Muscle layer of colon (tissue), 2 donors: ENCODE data around the gene BTBD6.
"Not testable (repeated sequence)": the region's sequence is repeated elsewhere in the genome, so short reads cannot be mapped to it uniquely, and the experiment has no call there.

Experiments used
- H3K27ac ChIP-seq: one replicate; pipeline ENCODE4 v1.7.0; 2013; ENCODE audit warnings: low read depth, mild to moderate bottlenecking, low read length, moderate library complexity
- H3K27me3 ChIP-seq, 2 donors: one replicate each; pipeline ENCODE4 v1.7.0; 2013; ENCODE audit warnings: low read length in 2 of 2, mild to moderate bottlenecking in 2 of 2; ENCODE audit not compliant: insufficient read depth in 2 of 2, control insufficient read depth in 1 of 2
- H3K36me3 ChIP-seq: one replicate; pipeline ENCODE4 v1.7.0; 2013; ENCODE audit warnings: mild to moderate bottlenecking, low read length; ENCODE audit not compliant: insufficient read depth
- H3K4me1 ChIP-seq: one replicate; pipeline ENCODE4 v1.7.0; 2013; ENCODE audit warnings: mild to moderate bottlenecking, low read length; ENCODE audit not compliant: insufficient read depth
- H3K4me3 ChIP-seq, 2 donors: one replicate each; pipeline ENCODE4 v1.7.0; 2013; ENCODE audit warnings: low read length in 2 of 2, low read depth in 1 of 2, mild to moderate bottlenecking in 1 of 2, moderate library complexity in 1 of 2
- H3K9ac ChIP-seq: one replicate; pipeline ENCODE4 v1.7.0; 2013; ENCODE audit warnings: low read length
- H3K9me3 ChIP-seq: one replicate; pipeline ENCODE4 v1.7.0; 2013; ENCODE audit warnings: mild to moderate bottlenecking, low read length
- donor health status: abdominal sarcoma.
- donor health status: Adenocarcinoma of cecum.

Gene BTBD6

DNA sequence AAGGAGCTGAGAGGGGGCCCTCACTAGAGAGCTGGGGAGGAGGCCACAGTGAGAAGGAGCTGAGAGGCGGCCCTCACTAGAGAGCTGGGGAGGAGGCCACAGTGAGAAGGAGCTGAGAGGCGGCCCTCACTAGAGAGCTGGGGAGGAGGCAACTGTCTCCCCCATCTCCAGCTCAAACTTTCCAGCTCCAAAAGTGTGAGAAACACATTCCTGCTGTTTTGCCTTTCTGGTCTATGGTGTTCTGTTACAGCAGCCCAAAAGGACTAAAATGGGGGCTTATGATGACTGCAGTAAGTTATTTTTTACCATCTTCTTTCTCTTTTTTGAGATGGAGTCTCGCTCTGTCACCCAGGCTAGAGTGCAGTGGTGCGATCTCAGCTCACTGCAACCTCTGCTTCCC, 29.1 kb downstream of the BTBD6 start:
- H3K4me1 ChIP-seq, H3K9ac ChIP-seq: not testable (repeated sequence)

DNA sequence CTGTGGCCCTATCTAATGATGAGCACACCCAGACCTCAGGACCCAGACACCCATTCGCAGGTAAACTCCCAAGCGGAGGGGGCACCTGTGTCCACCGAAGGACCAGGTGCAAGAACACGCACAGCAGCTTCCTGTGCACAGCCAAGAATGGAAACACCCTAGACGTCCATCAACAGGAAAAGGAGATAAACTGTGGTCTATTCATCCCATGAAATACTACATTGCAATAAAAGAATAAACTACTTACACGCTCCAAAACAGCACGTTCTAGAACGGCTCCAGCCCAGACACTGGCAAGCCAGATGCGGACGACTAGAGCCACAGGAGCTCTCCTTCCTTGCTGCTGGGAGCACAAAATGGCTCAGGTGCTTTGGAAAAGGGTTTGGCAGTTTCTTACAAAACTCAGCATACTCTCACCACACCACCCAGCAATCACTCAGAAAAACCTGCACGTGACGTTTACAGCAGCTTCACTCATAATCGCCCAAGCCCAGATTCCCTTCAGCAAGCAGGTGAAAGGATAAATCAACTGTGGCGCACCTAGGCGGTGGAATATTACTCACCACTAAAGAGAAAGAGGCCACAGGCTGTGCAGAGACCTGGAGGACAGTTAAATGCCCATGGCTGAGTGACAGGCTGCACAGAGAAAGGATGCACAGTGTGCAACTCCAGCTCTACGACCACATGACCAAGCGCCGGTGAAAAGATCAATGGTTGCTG, 31.5 kb downstream of the BTBD6 start:
- Histone ChIP-seq H3K4me3 (no peak overlapping the region), H3K9ac (no peak overlapping the region), H3K27ac (no peak overlapping the region), H3K9me3 (no peaks in the 10 kb centered on the region), H3K4me1 (no peaks in the 10 kb centered on the region), H3K27me3 (no peaks in the 10 kb centered on the region), H3K36me3 (no peaks in the 10 kb centered on the region)

More for the DNA sequence above, 29.1 kb downstream of the BTBD6 start:
- not testable (repeated sequence) for H3K36me3 ChIP-seq, H3K27me3 ChIP-seq, H3K9me3 ChIP-seq, H3K27ac ChIP-seq, H3K4me3 ChIP-seq

DNA sequence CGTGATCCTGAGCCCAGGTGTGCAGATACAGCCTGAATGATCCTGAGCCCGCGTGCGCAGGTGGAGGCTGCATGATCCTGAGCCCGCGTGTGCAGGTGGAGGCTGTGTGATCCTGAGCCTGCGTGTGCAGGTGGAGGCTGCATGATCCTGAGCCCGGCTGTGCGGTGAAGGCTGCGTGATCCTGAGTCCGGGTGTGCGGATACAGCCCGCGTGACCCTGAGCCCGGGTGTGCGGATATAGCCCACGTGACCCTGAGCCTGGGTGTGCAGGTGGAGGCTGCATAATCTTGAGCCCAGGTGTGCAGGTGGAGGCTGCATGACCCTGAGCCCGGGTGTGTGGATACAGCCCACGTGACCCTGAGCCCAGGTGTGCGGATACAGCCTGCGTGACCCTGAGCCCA, 32.2 kb downstream of the BTBD6 start:
- Histone ChIP-seq H3K27me3 (no peaks in the 10 kb centered on the region), H3K4me1 (no peaks in the 10 kb centered on the region), H3K27ac (no peak overlapping the region), H3K4me3 (no peak overlapping the region), H3K9ac (no peak overlapping the region), H3K9me3 (no peaks in the 10 kb centered on the region), H3K36me3 (no peaks in the 10 kb centered on the region)

DNA sequence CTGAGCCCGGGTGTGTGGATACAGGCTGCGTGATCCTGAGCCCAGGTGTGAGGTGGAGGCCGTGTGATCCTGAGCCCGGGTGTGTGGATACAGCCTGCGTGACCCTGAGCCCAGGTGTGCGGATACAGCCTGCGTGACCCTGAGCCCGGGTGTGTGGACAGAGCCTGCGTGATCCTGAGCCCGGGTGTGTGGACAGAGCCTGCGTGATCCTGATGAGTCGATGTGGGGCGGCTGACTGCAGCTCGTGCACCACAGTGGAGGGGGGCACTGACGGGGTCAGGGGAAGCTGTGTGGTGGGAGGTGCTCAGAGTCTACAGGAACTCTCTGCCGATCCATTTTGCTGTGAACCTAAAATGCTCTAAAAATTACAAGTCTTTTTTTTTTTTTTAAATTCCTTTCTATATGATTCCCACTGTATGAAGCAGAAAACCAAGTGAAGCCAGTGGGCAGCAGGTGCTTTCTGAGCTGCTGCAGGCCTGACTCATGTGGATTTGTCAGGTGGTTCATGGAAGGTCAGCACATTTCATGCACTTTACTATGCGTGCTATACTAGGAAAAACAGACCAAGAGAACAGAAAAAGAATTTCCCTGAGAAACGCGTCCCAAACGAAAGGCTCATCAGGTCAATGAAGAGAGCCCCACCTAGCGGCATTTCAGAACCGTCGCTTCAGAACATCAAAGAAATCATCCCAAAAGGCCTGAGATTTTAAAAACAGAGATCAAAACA, 33.2 kb downstream of the BTBD6 start:
- no peaks in the 10 kb centered on the region for H3K36me3 ChIP-seq
- H3K27ac ChIP-seq, result no peak overlapping the region
- no peak overlapping the region for H3K4me3 ChIP-seq
- no peaks in the 10 kb centered on the region for H3K4me1 ChIP-seq
- no peaks in the 10 kb centered on the region for H3K9me3 ChIP-seq
- no peak overlapping the region for H3K9ac ChIP-seq
- no peaks in the 10 kb centered on the region for H3K27me3 ChIP-seq

DNA sequence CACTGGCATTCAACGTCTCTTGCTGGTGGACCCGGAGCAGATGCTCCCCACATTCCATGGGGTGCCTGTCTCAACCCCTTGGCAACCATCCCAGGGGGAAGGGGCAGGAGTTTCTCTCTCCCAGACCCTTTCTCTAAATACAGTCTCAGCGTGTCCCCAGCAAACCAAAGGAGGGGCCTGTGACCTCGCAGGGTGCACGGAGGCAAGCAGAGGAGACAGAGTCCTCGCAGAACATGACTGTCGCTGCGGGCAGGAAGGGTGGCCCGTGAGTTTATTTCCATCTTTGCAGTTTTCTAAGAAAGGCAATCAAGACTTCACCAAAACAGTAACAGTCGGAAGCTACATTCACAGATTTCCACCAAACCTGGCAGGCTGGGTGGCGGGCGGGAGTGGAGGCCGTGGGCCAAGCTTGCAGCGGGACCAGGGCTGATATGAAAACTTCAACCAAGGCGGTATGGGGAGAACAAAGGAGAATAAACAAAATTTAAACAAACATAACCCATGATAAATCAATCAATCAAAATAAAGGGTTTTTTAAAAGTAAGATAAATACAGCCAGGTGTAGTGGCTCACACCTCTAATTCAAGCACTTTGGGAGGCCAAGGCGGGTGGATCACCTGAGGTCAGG, 33.9 kb downstream of the BTBD6 start:
- Histone ChIP-seq H3K9ac (no peak overlapping the region), H3K27ac (no peak overlapping the region), H3K4me1 (no peaks in the 10 kb centered on the region), H3K4me3 (no peak overlapping the region), H3K36me3 (no peaks in the 10 kb centered on the region), H3K9me3 (no peaks in the 10 kb centered on the region), H3K27me3 (no peaks in the 10 kb centered on the region)

DNA sequence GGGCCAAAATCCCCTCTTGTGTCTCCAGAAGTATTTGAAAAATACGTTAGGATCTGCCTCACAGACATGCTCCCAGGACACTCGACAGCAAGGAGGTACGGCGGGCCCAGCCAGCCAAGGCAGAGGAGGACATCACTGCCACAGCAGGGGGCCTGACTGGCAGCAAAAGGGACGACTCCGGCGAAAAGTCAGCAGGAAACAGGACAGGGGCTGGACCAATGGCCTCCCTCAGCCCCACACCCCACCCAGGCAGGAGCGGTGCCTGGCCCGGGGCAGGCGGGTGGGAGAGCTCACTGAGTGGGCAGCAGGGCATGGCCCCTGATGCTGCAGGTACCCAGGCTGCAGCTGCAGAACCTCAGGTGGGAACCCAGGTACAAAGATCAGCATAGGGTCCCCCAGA, 34.7 kb downstream of the BTBD6 start:
- Histone ChIP-seq H3K4me1 (no peaks in the 10 kb centered on the region), H3K9me3 (no peaks in the 10 kb centered on the region), H3K27me3 (no peaks in the 10 kb centered on the region), H3K9ac (no peak overlapping the region), H3K27ac (no peak overlapping the region), H3K36me3 (no peaks in the 10 kb centered on the region), H3K4me3 (no peak overlapping the region)

DNA sequence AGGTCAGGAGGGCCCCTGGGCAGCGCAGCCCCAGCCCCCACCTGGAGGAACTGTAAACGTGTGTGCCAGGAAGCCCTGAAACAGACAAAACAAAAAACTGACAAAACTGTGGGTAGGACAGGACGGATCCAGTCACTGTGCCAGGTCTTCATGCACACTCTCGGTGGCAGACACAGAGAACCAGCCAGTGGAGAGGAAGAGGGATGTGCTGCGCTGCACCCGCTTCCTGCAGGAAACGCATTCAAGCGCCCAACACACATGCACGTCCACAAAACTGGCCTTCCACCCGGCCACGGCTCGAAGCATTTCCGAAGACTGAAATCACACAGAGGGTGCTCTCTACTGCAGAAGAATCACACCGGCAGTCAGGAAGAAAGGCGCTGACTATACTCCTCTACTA, 35.6 kb downstream of the BTBD6 start:
- H3K9ac ChIP-seq, result no peak overlapping the region
- no peaks in the 10 kb centered on the region for H3K9me3 ChIP-seq
- H3K4me3 ChIP-seq, result no peak overlapping the region
- no peaks in the 10 kb centered on the region for H3K36me3 ChIP-seq
- no peaks in the 10 kb centered on the region for H3K4me1 ChIP-seq
- no peak overlapping the region for H3K27ac ChIP-seq
- H3K27me3 ChIP-seq, result no peaks in the 10 kb centered on the region

DNA sequence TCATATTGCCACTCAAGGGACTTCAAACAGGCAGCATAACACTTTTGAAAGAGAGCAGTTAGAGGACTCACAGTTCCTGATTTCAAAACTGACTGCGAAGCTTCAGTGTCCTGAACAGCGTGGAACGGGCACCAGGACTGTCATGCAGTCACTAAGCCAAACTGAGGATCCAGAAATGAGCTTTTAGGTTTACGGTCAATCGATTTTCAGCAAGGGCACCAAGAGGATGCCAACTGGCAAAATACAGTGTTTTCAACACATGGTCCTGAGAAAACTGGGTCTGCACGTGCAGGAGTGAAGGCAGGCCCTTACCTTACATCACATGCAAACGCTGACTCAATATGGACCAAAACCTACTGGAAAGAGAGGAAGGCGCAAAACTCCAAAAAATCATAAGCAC, 36.8 kb downstream of the BTBD6 start:
- H3K9ac ChIP-seq, result no peak overlapping the region
- no peak overlapping the region for H3K27ac ChIP-seq
- H3K4me1 ChIP-seq, result no peaks in the 10 kb centered on the region
- no peaks in the 10 kb centered on the region for H3K27me3 ChIP-seq
- H3K9me3 ChIP-seq, result no peaks in the 10 kb centered on the region
- H3K4me3 ChIP-seq, result no peak overlapping the region
- H3K36me3 ChIP-seq, result no peaks in the 10 kb centered on the region

DNA sequence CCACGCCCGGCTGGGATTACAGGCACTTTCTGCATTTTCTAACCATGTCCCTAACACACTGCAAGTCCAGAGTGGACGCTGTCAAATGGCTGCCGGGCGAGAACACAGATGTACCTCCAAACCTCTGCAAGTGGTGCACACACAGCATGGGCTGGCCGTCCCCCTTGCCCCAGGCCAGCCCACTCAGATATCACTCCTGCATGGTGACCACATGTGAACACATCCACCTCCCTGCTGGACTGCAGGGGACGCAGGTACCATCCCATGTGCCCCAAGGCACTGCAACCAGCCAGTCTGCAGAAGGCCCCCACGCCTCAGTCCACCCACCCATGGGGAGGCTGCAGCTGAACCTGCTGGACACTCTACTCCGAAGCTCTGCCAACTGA, 38.4 kb downstream of the BTBD6 start:
- Histone ChIP-seq H3K27ac (no peak overlapping the region), H3K9ac (no peak overlapping the region), H3K4me1 (no peaks in the 10 kb centered on the region), H3K9me3 (no peaks in the 10 kb centered on the region), H3K4me3 (no peak overlapping the region), H3K36me3 (no peaks in the 10 kb centered on the region), H3K27me3 (no peaks in the 10 kb centered on the region)

DNA sequence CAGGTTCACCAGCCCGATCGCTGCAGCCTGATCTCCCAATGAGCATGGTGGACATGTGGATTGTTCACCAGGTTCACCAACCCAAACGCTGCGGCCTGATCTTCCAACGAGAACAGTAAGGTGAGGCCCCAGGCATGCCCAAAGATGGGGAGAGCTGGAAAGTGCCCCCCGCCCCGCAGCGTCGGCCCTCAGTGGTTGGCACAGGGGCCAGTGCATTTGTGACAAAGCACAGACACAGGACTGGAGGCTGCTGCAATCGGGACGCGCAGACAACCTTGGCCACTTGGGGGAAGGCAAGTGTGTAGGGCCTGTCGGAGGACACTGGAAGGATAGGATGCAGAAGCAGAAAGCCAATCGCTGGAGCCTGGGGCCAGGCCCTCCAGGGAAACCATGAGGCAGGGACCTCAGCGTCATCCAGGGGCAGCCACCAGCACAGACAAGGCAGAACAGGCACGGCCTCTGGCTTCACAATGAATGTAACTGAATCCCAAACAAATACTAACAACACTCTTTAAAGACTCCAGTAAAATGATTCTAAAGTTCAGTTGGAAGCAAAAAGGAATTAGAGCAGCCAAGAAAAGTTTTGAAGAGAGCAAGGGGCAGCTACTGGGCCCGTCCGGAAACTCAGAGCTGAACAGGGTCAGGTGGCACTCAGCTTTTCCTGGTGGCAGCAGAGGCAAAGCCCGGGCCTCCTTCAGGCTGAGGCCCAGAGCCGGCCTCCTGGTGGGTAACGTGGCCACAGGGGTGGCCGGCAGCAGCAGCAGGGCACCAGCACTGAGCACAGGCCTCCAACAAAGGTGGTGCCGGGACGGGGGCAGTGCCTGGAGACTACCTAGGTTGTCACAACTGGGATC, 39.1 kb downstream of the BTBD6 start:
- Histone ChIP-seq H3K4me3 (no peak overlapping the region), H3K27me3 (no peaks in the 10 kb centered on the region), H3K4me1 (no peaks in the 10 kb centered on the region), H3K9ac (no peak overlapping the region), H3K27ac (no peak overlapping the region), H3K9me3 (no peaks in the 10 kb centered on the region), H3K36me3 (no peaks in the 10 kb centered on the region)

DNA sequence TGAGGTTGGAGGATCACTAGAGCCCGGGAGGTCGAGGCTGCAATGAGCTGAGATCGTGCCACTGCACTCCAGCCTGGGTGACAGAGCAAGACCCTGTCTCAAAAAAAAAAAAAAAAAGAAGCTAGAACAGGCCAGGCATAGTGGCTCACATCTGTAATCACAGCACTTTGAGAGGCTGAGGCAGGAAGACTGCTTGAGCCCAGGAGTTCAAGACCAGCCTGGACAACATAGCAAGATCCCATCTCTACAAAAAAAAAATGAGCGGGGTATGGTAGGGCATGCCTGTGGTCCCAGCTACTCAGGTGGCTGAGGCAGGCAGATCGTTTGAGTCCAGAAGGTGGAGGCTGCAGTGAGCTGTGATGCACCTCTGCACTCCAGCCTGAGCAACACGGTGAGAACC, 40.6 kb downstream of the BTBD6 start:
- not testable (repeated sequence) for H3K4me1 ChIP-seq, H3K4me3 ChIP-seq, H3K9me3 ChIP-seq, H3K9ac ChIP-seq, H3K27me3 ChIP-seq, H3K27ac ChIP-seq, H3K36me3 ChIP-seq
